Activated naive CD8-positive, alpha-beta T cell treated with anti-CD3 and anti-CD28 coated beads, Interleukin-2, amount 50 U/mL, for 24 hours (primary cell): ENCODE measurements around the gene NFXL1.
"Not testable (repeated sequence)": the region's sequence is repeated elsewhere in the genome, so short reads cannot be mapped to it uniquely, and the experiment has no call there.

Experiments used
- ATAC-seq: fragments of 150-1000 bp; cut with Tn5 transposase; one replicate; pipeline ENCODE4 v1.10.0; 2021
- DNase-seq: peaks from one replicate; pipeline ENCODE4 v3.0.0; 2021
- H3K27ac Mint-ChIP-seq: one replicate; pipeline ENCODE4 v1.8.0; 2021; ENCODE audit warnings: mild to moderate bottlenecking, mixed read lengths
- H3K27me3 Mint-ChIP-seq: one replicate; pipeline ENCODE4 v1.8.0; 2021; ENCODE audit warnings: mixed read lengths
- H3K36me3 Mint-ChIP-seq: one replicate; pipeline ENCODE4 v1.8.0; 2021; ENCODE audit warnings: low read depth, mixed read lengths
- H3K4me1 Mint-ChIP-seq: one replicate; pipeline ENCODE4 v1.8.0; 2021; ENCODE audit warnings: mixed read lengths
- H3K4me3 Mint-ChIP-seq: one replicate; pipeline ENCODE4 v1.8.0; 2021; ENCODE audit warnings: mild to moderate bottlenecking, moderate library complexity, mixed read lengths
- H3K9me3 Mint-ChIP-seq: one replicate; pipeline ENCODE4 v1.8.0; 2021; ENCODE audit warnings: mixed read lengths

The NFXL1 gene

DNA sequence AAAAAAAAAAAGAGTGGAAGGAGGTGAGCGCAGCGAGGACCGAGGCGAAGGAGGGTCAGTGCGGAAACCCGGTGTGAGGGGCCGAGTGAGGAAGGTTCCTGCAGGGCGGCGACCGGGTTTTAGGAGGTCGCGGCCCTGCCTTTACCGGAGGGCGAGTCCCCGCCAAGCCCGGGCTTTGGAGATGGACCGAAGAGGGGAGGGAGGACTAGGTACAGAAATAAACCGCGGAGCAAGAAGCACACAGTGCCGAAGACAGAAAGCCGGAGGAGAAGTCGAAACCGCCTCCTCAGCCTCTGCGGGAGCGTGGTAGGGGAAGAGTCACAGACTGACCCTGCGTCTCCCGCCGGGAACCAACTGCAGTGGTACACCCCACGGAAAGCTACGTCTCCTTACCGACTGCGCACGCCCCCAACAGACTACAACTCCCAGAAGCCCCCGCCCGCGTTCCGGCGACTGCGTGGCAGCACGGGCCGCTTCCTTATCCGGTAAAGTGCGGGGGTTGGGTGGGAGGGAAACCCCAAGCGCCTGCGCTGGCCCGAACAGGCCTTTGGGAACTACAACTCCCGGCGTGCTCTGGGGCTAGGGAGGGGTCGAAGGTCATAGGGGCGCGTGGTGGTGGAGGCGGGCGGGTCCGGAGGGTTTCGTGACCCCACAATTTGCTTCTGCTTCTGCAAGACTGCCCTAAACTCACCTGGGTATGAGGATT lies at the start of gene NFXL1:
NFXL1 (minus strand) TSS at position 364 of the 706 bp plus-strand sequence. CDS start 380 bp downstream, outside the sequence.
- DNase-seq, result peak; percentile 95
- peaks cover 20% of the 10 kb centered on the region for H3K36me3 Mint-ChIP-seq
- H3K9me3 Mint-ChIP-seq, result peaks cover 5% of the 10 kb centered on the region
- H3K27me3 Mint-ChIP-seq, result no peaks in the 10 kb centered on the region
- H3K4me1 Mint-ChIP-seq, result peaks cover 33% of the 10 kb centered on the region
- peak within 1 kb of the TSS; percentile 97 for H3K4me3 Mint-ChIP-seq
- peak within 1 kb of the TSS; percentile 95 for H3K27ac Mint-ChIP-seq
- peak; percentile 99 for ATAC-seq

DNA sequence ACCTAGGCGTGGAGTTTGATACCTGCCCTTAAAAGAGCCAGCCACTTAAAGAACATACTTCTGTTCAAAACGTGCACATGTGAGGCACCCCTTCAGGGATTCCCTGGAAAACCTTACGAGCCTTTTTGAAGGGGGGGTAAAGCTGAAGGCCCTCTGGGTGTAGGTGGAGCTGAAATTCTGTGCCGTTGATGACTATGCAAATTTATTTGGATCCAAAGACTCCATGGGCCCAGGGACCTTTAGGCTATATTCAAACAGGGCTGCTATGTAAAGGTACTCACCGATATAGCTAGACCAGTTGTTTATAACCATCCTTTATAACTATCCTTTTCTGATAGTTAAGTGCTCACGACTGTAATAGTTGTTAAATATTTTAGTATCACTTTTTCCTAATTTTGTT lies 40.3 kb upstream of the NFXL1 start:
- Mint-ChIP-seq H3K36me3 (no peaks in the 10 kb centered on the region), H3K27me3 (peaks cover 4% of the 10 kb centered on the region), H3K9me3 (no peaks in the 10 kb centered on the region), H3K4me1 (no peaks in the 10 kb centered on the region), H3K27ac (no peak overlapping the region), H3K4me3 (no peak overlapping the region)
- DNase-seq, result no peak
- ATAC-seq, result no peak

DNA sequence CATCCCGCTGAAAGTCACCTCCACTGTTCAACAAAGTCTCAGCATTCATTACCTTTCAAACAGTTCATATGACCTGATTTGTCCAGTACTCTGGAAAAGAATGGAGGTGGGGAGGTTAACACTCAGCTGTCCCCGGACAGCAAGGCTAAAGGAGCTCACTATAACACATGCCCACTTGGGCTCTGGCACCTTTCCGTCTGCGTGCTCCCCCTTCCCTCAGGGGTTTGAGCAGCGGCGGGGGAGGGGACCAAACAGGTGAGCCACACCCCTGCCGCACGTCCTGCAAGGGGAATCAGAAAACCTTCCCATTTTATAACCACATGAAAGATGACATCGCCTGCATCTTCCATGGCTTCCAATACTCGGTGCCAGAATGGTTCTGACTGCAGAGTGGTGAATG lies 39.9 kb upstream of the NFXL1 start:
- H3K27ac Mint-ChIP-seq, result no peak overlapping the region
- no peak for ATAC-seq
- H3K27me3 Mint-ChIP-seq, result peaks cover 4% of the 10 kb centered on the region
- no peaks in the 10 kb centered on the region for H3K4me1 Mint-ChIP-seq
- no peaks in the 10 kb centered on the region for H3K36me3 Mint-ChIP-seq
- no peaks in the 10 kb centered on the region for H3K9me3 Mint-ChIP-seq
- no peak for DNase-seq
- no peak overlapping the region for H3K4me3 Mint-ChIP-seq

DNA sequence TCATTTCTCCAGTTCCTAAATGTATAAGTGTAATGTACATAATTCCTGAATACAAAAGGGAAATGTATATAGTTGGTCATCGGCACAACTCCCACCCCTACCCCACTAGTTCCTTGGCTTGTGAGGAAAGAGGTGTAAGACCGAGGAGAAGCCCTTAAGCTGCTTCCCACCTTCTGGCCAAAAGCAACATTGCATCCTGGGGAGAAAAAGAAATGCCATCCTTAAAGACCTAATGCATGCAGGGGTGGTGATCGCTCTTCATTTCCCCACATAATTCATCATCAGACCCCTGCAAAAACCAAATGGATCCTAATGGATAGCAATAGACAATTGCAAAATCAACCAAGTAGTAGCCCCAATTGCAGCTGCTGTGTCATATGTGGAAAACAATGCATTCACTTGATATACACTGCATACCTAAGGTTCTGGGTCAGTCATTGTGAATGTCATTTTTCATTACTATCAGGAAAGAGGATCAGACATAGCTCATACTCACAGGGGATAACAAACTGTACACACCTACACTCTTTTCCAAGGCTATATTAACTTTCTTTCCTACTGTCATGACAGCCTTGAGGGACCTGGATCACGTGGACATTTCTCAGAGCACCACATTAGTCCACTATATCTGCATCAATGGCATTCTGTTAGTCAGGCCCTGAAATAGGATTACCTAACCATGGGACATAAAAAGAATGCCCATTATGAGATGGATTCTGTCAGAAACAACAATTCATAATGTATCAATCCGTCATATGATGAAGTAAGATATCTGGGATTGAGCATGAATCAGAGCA lies 31.7 kb upstream of the NFXL1 start:
- ATAC-seq, result no peak
- H3K4me3 Mint-ChIP-seq, result no peak overlapping the region

DNA sequence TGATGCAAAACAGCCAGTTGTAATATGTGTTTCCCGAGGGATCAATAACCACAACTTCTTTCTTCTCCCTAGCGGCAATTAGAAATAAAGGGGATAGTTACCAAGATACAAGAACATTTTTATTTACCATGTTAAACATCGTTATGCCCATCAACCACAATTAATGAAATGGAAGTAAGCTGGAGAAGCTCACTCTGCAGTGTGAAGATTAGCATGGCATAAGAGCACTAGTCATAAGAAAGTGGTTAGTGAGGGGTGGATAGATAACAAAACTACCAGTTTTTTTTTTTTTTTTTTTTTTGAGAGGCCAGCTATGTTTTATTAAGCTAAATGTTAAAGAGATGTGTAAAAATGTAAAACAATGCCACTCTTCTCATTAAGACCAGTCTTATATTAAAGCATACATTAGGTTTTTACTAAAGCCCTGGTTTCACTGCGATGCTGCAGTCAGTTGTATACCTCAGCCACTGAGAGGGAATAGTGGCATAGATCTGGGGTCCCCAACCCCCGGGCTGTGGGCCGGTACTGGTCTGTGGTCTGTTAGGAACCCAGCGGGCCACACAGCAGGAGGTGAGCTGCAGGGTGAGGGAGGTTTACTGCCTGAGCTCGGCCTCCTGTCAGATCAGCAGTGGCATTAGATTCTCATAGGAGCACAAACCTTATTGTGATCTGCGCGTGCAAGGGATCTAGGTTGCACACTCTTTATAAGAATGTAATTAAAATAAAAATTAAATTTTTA lies 27.9 kb upstream of the NFXL1 start:
- H3K27ac Mint-ChIP-seq, result no peak overlapping the region

More for the DNA sequence above, 31.7 kb upstream of the NFXL1 start:
- no peaks in the 10 kb centered on the region for H3K4me1 Mint-ChIP-seq
- DNase-seq, result no peak
- no peaks in the 10 kb centered on the region for H3K36me3 Mint-ChIP-seq
- H3K27me3 Mint-ChIP-seq, result peaks cover 2% of the 10 kb centered on the region
- H3K27ac Mint-ChIP-seq, result no peak overlapping the region
- no peaks in the 10 kb centered on the region for H3K9me3 Mint-ChIP-seq

DNA sequence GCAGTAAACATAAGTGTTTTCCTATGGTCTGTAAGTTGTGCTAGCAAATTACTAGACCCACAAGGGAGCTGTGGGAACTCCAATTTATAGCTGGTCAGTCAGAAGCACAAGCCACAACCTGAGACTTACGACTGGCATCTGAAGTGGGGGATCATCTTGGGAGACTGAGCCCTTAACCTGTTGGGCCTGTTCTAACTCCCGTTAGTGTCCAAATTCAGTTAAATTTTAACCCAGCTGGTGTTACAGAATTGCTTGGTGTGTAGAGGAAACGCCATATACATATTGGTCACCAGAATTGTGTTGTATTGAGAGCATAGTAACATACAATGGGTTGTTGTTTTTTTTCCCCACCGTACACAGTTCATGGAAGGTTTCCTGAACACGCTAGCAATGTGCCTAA lies 25.1 kb upstream of the NFXL1 start:
- no peaks in the 10 kb centered on the region for H3K4me1 Mint-ChIP-seq
- no peak overlapping the region for H3K27ac Mint-ChIP-seq
- DNase-seq (no peak), ATAC-seq (no peak)
- H3K4me3 Mint-ChIP-seq, result no peak overlapping the region
- H3K36me3 Mint-ChIP-seq, result no peaks in the 10 kb centered on the region
- no peaks in the 10 kb centered on the region for H3K9me3 Mint-ChIP-seq
- peaks cover 3% of the 10 kb centered on the region for H3K27me3 Mint-ChIP-seq

More for the DNA sequence above, 27.9 kb upstream of the NFXL1 start:
- ATAC-seq, result no peak
- Mint-ChIP-seq H3K4me1 (no peaks in the 10 kb centered on the region), H3K27me3 (peaks cover 3% of the 10 kb centered on the region), H3K9me3 (no peaks in the 10 kb centered on the region), H3K36me3 (no peaks in the 10 kb centered on the region), H3K4me3 (no peak overlapping the region)
- no peak for DNase-seq

DNA sequence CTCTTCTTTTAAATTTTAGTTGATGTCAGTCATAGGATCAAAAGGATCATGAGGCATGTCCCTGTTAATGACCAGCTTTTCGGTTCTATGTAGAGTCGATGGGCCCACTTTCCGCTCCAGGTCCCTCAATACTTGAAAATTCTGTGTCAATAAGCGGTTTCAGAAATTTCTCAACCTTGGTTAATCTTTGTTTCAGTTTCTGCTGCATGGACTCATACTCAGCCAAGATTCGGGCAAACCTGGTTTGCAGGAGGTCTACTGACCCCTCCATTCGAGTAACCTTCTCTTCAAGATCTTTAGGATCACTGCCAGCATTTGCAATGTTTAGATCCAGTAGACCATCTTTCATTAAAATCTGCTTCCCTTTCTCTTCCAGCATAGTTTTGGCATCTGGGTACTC lies 22.0 kb upstream of the NFXL1 start:
- no peak for ATAC-seq
- H3K9me3 Mint-ChIP-seq, result no peaks in the 10 kb centered on the region
- H3K4me1 Mint-ChIP-seq, result no peaks in the 10 kb centered on the region
- H3K27ac Mint-ChIP-seq, result no peak overlapping the region
- H3K36me3 Mint-ChIP-seq, result no peaks in the 10 kb centered on the region
- H3K4me3 Mint-ChIP-seq, result no peak overlapping the region
- H3K27me3 Mint-ChIP-seq, result peaks cover 3% of the 10 kb centered on the region
- no peak for DNase-seq

DNA sequence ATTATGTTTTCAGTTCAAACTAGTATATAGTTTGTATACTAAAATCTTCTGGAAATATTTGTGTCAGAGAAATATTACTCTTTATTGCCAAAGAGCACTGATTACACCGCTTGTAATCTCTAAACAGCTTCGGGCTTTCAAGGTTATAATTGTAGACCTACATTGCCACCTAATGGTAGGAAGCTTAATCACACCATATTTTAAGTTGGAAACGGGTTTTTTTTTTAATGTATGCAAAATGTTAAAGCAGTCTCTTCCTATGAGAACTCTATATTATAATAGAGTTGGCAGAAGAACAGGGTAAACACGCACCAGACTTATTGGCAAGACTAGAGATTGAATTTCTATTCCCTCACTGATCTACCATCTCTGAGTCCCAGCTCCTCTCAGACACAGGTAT lies 19.5 kb upstream of the NFXL1 start:
- Mint-ChIP-seq H3K4me1 (peaks cover 2% of the 10 kb centered on the region), H3K36me3 (no peaks in the 10 kb centered on the region), H3K27ac (no peak overlapping the region), H3K4me3 (no peak overlapping the region), H3K9me3 (no peaks in the 10 kb centered on the region), H3K27me3 (peaks cover 3% of the 10 kb centered on the region)
- ATAC-seq (no peak), DNase-seq (no peak)

DNA sequence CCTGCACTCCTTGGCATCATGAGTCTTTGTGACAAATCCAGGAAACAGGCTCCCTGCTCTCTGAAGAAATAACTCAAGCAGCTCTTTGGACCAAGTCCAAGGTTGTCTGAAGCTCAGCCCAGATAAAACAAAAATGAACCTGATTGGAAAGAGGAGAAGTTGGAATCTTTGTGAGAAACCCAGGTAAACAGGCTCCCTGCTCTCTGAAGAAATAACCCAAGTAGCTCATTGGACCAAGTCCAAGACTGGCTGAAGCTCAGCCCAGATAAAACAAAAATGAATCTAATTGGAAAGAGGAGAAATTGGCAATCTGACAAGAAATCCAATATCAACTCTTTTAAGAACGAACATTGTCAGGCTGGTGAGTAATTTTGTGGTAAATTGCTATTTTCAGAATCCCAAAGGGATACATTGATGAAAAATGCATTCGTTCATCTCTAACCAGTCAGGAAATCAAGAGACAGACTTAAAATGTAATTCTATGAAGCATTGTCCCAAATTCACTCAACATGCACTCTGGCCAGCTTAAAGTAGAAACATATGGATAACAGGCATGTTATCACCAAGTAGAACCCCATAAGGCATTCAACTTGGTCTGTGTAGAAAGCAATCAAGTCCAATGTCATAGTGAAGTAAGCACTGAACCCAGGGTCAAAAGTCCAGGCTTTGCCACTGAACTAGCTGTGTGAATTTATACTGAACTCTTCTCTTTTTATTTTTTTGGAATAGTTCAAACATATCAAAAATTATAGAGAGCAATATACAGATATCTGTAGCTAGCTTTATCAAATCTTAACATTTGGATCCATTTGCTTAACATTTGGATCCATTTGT lies 16.8 kb upstream of the NFXL1 start:
- Mint-ChIP-seq H3K36me3 (no peaks in the 10 kb centered on the region), H3K9me3 (no peaks in the 10 kb centered on the region), H3K27me3 (peaks cover 5% of the 10 kb centered on the region)

DNA sequence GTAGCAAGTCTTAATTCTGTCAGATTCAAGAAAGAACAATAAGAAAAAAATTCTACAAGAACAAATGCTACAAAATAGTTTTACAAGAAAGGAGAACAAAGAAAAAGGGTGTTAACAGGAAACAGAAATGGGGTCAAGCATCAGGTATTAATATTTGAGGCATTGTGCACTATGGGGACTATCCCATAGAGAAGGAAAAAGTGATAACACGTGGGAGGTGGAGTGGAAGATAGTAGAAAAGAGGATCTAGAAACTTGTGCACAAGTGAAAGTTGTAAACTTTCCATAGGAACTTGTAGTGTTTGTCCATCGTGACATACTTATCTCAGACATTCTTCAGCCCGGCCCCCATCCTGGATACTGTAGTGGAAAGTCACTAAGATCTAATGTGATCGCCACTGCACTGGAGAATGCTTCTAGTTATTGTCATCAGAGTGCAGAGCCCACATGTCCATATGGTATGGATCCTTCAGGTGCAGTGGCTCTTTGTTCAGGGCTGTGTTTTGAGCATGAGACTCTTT lies 15.4 kb upstream of the NFXL1 start:
- ATAC-seq (no peak), DNase-seq (no peak)
- Mint-ChIP-seq H3K9me3 (no peaks in the 10 kb centered on the region), H3K36me3 (no peaks in the 10 kb centered on the region), H3K4me3 (no peak overlapping the region), H3K27ac (no peak overlapping the region), H3K27me3 (peaks cover 11% of the 10 kb centered on the region), H3K4me1 (peaks cover 6% of the 10 kb centered on the region)

More for the DNA sequence above, 16.8 kb upstream of the NFXL1 start:
- ATAC-seq (no peak), DNase-seq (no peak)
- peaks cover 6% of the 10 kb centered on the region for H3K4me1 Mint-ChIP-seq
- no peak overlapping the region for H3K27ac Mint-ChIP-seq
- H3K4me3 Mint-ChIP-seq, result no peak overlapping the region

DNA sequence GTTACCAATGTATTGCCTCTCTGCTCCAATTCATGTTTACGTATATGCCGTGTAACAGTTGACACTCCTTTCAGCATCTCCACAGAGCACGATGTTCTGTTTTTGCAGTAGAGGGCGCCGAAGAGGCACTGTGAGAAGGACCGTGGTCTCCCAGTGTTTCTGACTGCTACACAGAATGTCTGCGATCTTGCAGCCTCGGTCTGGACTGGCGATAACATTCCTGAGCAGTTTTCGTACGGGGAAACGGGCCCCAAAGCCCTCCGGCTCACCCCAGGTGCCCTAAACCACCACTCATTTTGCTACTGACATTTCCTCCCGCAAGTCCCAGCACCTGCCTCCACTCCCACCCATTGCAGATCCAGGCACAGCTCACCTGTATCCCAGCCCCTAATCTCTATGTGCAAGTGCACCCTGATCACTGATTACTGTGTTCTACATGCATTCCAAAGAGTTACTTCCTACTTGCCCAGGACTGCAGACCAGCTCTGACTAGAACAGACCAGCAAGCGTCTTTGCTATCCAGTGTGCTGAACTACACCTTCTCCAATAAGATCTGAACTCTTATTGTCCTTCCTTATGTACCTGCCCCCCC lies 12.4 kb upstream of the NFXL1 start:
- Mint-ChIP-seq H3K4me3 (peak overlapping the region; percentile 33), H3K9me3 (no peaks in the 10 kb centered on the region)

DNA sequence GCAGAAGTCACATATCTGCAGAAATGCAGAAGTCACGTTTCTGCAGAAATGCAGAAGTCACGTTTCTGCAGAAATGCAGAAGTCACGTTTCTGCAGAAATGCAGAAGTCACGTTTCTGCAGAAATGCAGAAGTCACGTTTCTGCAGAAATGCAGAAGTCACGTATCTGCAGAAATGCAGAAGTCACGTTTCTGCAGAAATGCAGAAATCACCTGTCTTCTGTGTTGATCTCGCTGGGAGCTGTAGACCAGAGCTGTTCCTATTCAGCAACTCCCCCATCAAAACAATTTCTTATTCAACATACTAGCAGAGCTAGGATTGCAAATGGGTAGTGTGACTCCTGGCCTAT lies 8.9 kb upstream of the NFXL1 start:
- ATAC-seq, H3K27ac Mint-ChIP-seq, H3K4me3 Mint-ChIP-seq, H3K4me1 Mint-ChIP-seq, H3K9me3 Mint-ChIP-seq, DNase-seq, H3K36me3 Mint-ChIP-seq: not testable (repeated sequence)
- peaks cover 16% of the 10 kb centered on the region for H3K27me3 Mint-ChIP-seq

More for the DNA sequence above, 12.4 kb upstream of the NFXL1 start:
- DNase-seq (peak; percentile 54), ATAC-seq (peak; percentile 96)
- Mint-ChIP-seq H3K36me3 (no peaks in the 10 kb centered on the region), H3K27me3 (peaks cover 11% of the 10 kb centered on the region), H3K4me1 (peaks cover 6% of the 10 kb centered on the region), H3K27ac (no peak overlapping the region)

DNA sequence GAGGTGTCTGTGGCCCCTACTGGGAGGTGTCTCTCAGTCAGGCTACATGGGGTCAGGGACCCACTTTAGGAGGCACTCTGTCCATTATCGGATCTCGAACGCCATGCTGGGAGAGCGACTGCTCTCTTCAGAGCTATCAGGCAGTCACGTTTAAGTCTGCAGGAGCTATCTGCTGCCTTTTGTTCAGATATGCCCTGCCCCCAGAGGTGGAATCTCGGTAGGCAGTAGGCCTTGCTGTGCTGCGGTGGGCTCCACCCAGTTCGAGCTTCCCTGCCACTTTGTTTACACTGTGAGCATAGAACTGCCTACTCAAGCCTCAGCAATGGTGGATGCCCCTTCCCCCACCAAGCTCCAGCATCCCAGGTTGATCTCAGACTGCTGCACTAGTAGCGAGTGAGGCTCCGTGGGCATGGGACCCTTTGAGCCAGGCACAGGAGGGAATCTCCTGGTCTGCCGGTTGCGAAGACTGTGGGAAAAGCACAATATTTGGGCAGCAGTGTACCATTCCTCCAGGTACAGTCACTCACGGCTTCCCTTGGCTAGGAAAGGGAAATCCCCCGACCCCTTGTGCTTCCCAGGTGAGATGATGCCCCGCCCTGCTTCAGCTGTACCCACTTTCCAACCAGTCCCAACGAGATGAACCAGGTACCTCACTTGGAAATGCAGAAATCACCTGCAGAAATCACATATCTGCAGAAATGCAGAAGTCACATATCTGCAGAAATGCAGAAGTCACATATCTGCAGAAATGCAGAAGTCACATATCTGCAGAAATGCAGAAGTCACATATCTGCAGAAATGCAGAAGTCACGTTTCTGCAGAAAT lies 8.3 kb upstream of the NFXL1 start:
- not testable (repeated sequence) for H3K36me3 Mint-ChIP-seq, H3K4me3 Mint-ChIP-seq, DNase-seq, H3K4me1 Mint-ChIP-seq, H3K27ac Mint-ChIP-seq, ATAC-seq, H3K9me3 Mint-ChIP-seq
- H3K27me3 Mint-ChIP-seq, result peaks cover 16% of the 10 kb centered on the region
